ENCODE results near the gene KCNJ14.

Gene KCNJ14

GRCh38 chr19:48445256-48445605 is 10.1 kb upstream of the KCNJ14 start:
- DNase-seq (ENCODE audit: low read depth in 2 of 2), result no peak

GRCh38 chr19:48445606-48446481 is 9.5 kb upstream of the KCNJ14 start, which contains the start of gene GRWD1:
TSS of gene GRWD1 (plus strand) at chr19:48445983. CDS start at chr19:48446006, 23 bp downstream.
- DNase-seq (ENCODE audit: low read depth in 2 of 2), result peak; percentile 82 to 91

- no peak for DNase-seq (ENCODE audit: low read depth in 2 of 2)
Measured at GRCh38 chr19:48446579-48446978, 8.8 kb upstream of the KCNJ14 start.

- DNase-seq (ENCODE audit: low read depth in 2 of 2), result no peak
Measured at GRCh38 chr19:48448563-48448962, 6.8 kb upstream of the KCNJ14 start.

- no peak for DNase-seq (ENCODE audit: low read depth in 2 of 2)
Measured at GRCh38 chr19:48450441-48450840, 4.9 kb upstream of the KCNJ14 start.

GRCh38 chr19:48450863-48451262 is 4.5 kb upstream of the KCNJ14 start:
- no peak for DNase-seq (ENCODE audit: low read depth in 2 of 2)

GRCh38 chr19:48451624-48452023 is 3.8 kb upstream of the KCNJ14 start:
- DNase-seq (ENCODE audit: low read depth in 2 of 2), result no peak

GRCh38 chr19:48452289-48453190 is 2.8 kb upstream of the KCNJ14 start:
- no peak for DNase-seq (ENCODE audit: low read depth in 2 of 2)

GRCh38 chr19:48454150-48454730 is 1.1 kb upstream of the KCNJ14 start:
- no peak for DNase-seq (ENCODE audit: low read depth in 2 of 2)

- no peak for DNase-seq (ENCODE audit: low read depth in 2 of 2)
Measured at GRCh38 chr19:48455908-48456562, 661 bp downstream of the KCNJ14 start.

- no peak for DNase-seq (ENCODE audit: low read depth in 2 of 2)
Measured at GRCh38 chr19:48456864-48457263, 1.5 kb downstream of the KCNJ14 start.

GRCh38 chr19:48458016-48458415 is 2.6 kb downstream of the KCNJ14 start:
- DNase-seq (ENCODE audit: low read depth in 2 of 2), result no peak

GRCh38 chr19:48461651-48461981 is 6.2 kb downstream of the KCNJ14 start:
- no peak for DNase-seq (ENCODE audit: low read depth in 2 of 2)

- no peak for DNase-seq (ENCODE audit: low read depth in 2 of 2)
Measured at GRCh38 chr19:48461982-48462655, 6.7 kb downstream of the KCNJ14 start.

GRCh38 chr19:48465215-48465614 is 9.8 kb downstream of the KCNJ14 start:
- no peak for DNase-seq (ENCODE audit: low read depth in 2 of 2)

- no peak for DNase-seq (ENCODE audit: low read depth in 2 of 2)
Measured at GRCh38 chr19:48466561-48467325, 11.4 kb downstream of the KCNJ14 start.

- DNase-seq (ENCODE audit: low read depth in 2 of 2), result peak; percentile 96 to 99
Measured at GRCh38 chr19:48468772-48469288, 13.5 kb downstream of the KCNJ14 start.

- DNase-seq (ENCODE audit: low read depth in 2 of 2), result peak; percentile 67 to 80
Measured at GRCh38 chr19:48469289-48469881, 14.0 kb downstream of the KCNJ14 start, which contains the start of gene CYTH2. TSS of gene CYTH2 (plus strand) at chr19:48469369. CDS start at chr19:48469508, 139 bp downstream.

GRCh38 chr19:48469934-48470680 is 14.7 kb downstream of the KCNJ14 start:
- no peak for DNase-seq (ENCODE audit: low read depth in 2 of 2)

Data from stimulated activated CD4-positive, alpha-beta T cell treated with anti-CD3 and anti-CD28 coated beads, Interleukin-4, amount 100 ng/mL, for 48 hours (primary cell).